ENCODE results near the gene CHTOP. TPM values are rescaled to one million over a fixed set of nuclear protein-coding genes. Genes with fewer than 3 reads are reported as not detected.

CHTOP gene
- total RNA-seq, 6 experiments from 2014 or later, result 21.9 to 29.7 (median 26.0) TPM

- DNase-seq, result peak in 1 of 3 donors; percentile 15
- Histone ChIP-seq H3K9me3 (no peaks in the 10 kb centered on the region), H3K36me3 (no peaks in the 10 kb centered on the region), H3K4me1 (peaks cover 0 to 43% (median 21%) of the 10 kb centered on the region in 4 donors), H3K27ac (peak overlapping the region in 2 of 3 donors; percentile 86 to 87), H3K4me3 (no peak overlapping the region), H3K27me3 (no peaks in the 10 kb centered on the region)
- no peak for TF ChIP-seq POLR2A (IDR thresholded peaks at IDR 0.05)
- TF ChIP-seq CTCF (IDR thresholded peaks at IDR 0.05), result no peak
- intact Hi-C loops (cut with DNase I), result no loop called here
- 83% methylated on average over 3 of the region's 5 CpGs for WGBS (ENCODE audit: insufficient coverage, low coverage, low lambda C conversion rate, missing lambda C conversion rate)
- no peak for ATAC-seq
Measured at GRCh38 chr1:153613406-153613805, 20.5 kb upstream of the CHTOP start.

GRCh38 chr1:153614189-153614900 lies 19.5 kb upstream of the CHTOP start:
- TF ChIP-seq CTCF (IDR thresholded peaks at IDR 0.05) (no peak), POLR2A (IDR thresholded peaks at IDR 0.05) (no peak)
- Histone ChIP-seq H3K36me3 (no peaks in the 10 kb centered on the region), H3K9me3 (no peaks in the 10 kb centered on the region), H3K4me1 (peaks cover 0 to 41% (median 19%) of the 10 kb centered on the region in 4 donors), H3K4me3 (no peak overlapping the region), H3K27me3 (no peaks in the 10 kb centered on the region), H3K27ac (no peak overlapping the region)
- ATAC-seq (no peak), DNase-seq (peak in 1 of 3 donors; percentile 4)
- intact Hi-C loops (cut with DNase I), result no loop called here
- 71% methylated on average over 1 of the region's 2 CpGs for WGBS (ENCODE audit: insufficient coverage, low coverage, low lambda C conversion rate, missing lambda C conversion rate)

GRCh38 chr1:153614906-153615305 lies 19.0 kb upstream of the CHTOP start:
- no peaks in the 10 kb centered on the region for H3K9me3 ChIP-seq
- no peak overlapping the region for H3K27ac ChIP-seq
- peaks cover 0 to 36% (median 16%) of the 10 kb centered on the region in 4 donors for H3K4me1 ChIP-seq
- H3K36me3 ChIP-seq, result no peaks in the 10 kb centered on the region
- ATAC-seq, result no peak
- TF ChIP-seq POLR2A (IDR thresholded peaks at IDR 0.05), result no peak
- no peak for TF ChIP-seq CTCF (IDR thresholded peaks at IDR 0.05)
- 60% methylated on average over 1 of the region's 7 CpGs for WGBS (ENCODE audit: insufficient coverage, low coverage, low lambda C conversion rate, missing lambda C conversion rate)
- intact Hi-C loops (cut with DNase I), result no loop called here
- no peak overlapping the region for H3K4me3 ChIP-seq
- DNase-seq, result peak in 1 of 3 donors; percentile 29
- no peaks in the 10 kb centered on the region for H3K27me3 ChIP-seq

GRCh38 chr1:153615406-153615805 lies 18.5 kb upstream of the CHTOP start:
- H3K4me3 ChIP-seq, result no peak overlapping the region
- no peaks in the 10 kb centered on the region for H3K27me3 ChIP-seq
- ATAC-seq, result no peak
- no peak overlapping the region for H3K27ac ChIP-seq
- peaks cover 0 to 31% (median 14%) of the 10 kb centered on the region in 4 donors for H3K4me1 ChIP-seq
- H3K9me3 ChIP-seq, result no peaks in the 10 kb centered on the region
- no peaks in the 10 kb centered on the region for H3K36me3 ChIP-seq
- no peak for TF ChIP-seq POLR2A (IDR thresholded peaks at IDR 0.05)
- TF ChIP-seq CTCF (IDR thresholded peaks at IDR 0.05), result no peak
- WGBS (ENCODE audit: insufficient coverage, low coverage, low lambda C conversion rate, missing lambda C conversion rate), result no CpG with 5 or more reads among the region's 2 CpGs
- peak in 1 of 3 donors; percentile 48 for DNase-seq
- intact Hi-C loops (cut with DNase I), result no loop called here

Data from right lobe of liver (tissue), 6 donors.